Caco-2 (cell line): ENCODE data around the gene BDH1. TPM values are rescaled to one million over a fixed set of nuclear protein-coding genes. Genes with fewer than 3 reads are reported as not detected.
A peak's percentile ranks its signal among the peaks of the same experiment; 100 is the strongest.

Experiments
- BruUV-seq: library from RNA; stranded (reverse); fragments of 400-500 nt; replicated peaks from 2 replicates; lab custom pipeline; 2021; lab: Mats Ljungman, UMichigan
- CTCF ChIA-PET: fragments of 300-600 bp; sonication (Branson Sonifier 250); formaldehyde crosslinking; loops from one replicate; lab custom pipeline; 2022; ENCODE audit warnings: antibody characterized with exemption; lab: Charles Lee
- POLR2A ChIA-PET: fragments of 300-600 bp; sonication (Branson Sonifier 250); formaldehyde crosslinking; loops from one replicate; lab custom pipeline; 2022; ENCODE audit warnings: antibody characterized with exemption; lab: Charles Lee
- DNase-seq, 2 experiments: peaks; one replicate each; pipeline versions ENCODE4 v3.0.0 to v3.0.0-alpha.2; 2020 to 2022
- H3K27me3 ChIP-seq: replicated peaks from 2 replicates; pipeline ENCODE4 v1.6.0; 2011; ENCODE audit warnings: low read length; ENCODE audit not compliant: control insufficient read depth, insufficient read depth
- H3K36me3 ChIP-seq: 2 replicates; pipeline ENCODE4 v1.5.1; 2011; ENCODE audit warnings: low read length; ENCODE audit not compliant: control insufficient read depth, insufficient read depth
- H3K4me1 ChIP-seq: fragments of 250-450 bp; sonication (Bioruptor Pico); 2 replicates; pipeline ENCODE4 v1.5.1; 2020; ENCODE audit warnings: mild to moderate bottlenecking
- H3K4me3 ChIP-seq: 2 replicates; pipeline ENCODE4 v1.5.1; 2011; ENCODE audit warnings: low read depth, mild to moderate bottlenecking, control low read depth, low read length
- H3K9me3 ChIP-seq: fragments of 250-450 bp; sonication (Bioruptor Pico); 2 replicates; pipeline ENCODE4 v1.5.1; 2020; ENCODE audit warnings: mild to moderate bottlenecking, moderate library complexity
- H3K27ac Mint-ChIP-seq: one replicate; pipeline ENCODE4 v1.8.0; 2022; ENCODE audit warnings: mixed read lengths; ENCODE audit not compliant: unreplicated experiment
- H3K27me3 Mint-ChIP-seq: one replicate; pipeline ENCODE4 v1.8.0; 2022; ENCODE audit warnings: mixed read lengths; ENCODE audit not compliant: insufficient read depth, unreplicated experiment
- H3K36me3 Mint-ChIP-seq: one replicate; pipeline ENCODE4 v1.8.0; 2022; ENCODE audit warnings: mild to moderate bottlenecking, mixed read lengths; ENCODE audit not compliant: insufficient read depth, unreplicated experiment
- H3K4me1 Mint-ChIP-seq: one replicate; pipeline ENCODE4 v1.8.0; 2022; ENCODE audit warnings: low read depth, mixed read lengths; ENCODE audit not compliant: unreplicated experiment
- H3K4me3 Mint-ChIP-seq: one replicate; pipeline ENCODE4 v1.8.0; 2022; ENCODE audit warnings: mild to moderate bottlenecking, moderate library complexity, mixed read lengths; ENCODE audit not compliant: unreplicated experiment
- H3K9me3 Mint-ChIP-seq: one replicate; pipeline ENCODE4 v1.8.0; 2022; ENCODE audit warnings: mixed read lengths; ENCODE audit not compliant: unreplicated experiment
- intact Hi-C: fragments of 100-400 bp; cut with micrococcal nuclease; formaldehyde crosslinking; loops from one replicate; pipeline ENCODE4 v1.10.0; 2022; ENCODE audit not compliant: unreplicated experiment
- total RNA-seq: library from RNA; stranded (reverse); gene quantifications from 2 replicates; pipeline ENCODE4 v1.2.3, GENCODE V29; 2022
- TF ChIP-seq, protein P1 (sequence below), 2 experiments: fragments of 200-600 bp in 1 of 2; IDR thresholded peaks; 1 replicate in 1 of 2; 2 replicates in 1 of 2; pipeline versions ENCODE4 v1.5.1 to v1.8.0; 2011 to 2022; ENCODE audit warnings: antibody characterized with exemption in 1 of 2, control low read depth in 1 of 2, inconsistent platforms in 1 of 2, low read depth in 1 of 2, low read length in 1 of 2, mild to moderate bottlenecking in 1 of 2, moderate library complexity in 1 of 2; ENCODE audit not compliant: insufficient read depth in 1 of 2, severe bottlenecking in 1 of 2, unreplicated experiment in 1 of 2

The BDH1 gene
- total RNA-seq, 1 experiment from 2014 or later: 41.8 TPM

DNA sequence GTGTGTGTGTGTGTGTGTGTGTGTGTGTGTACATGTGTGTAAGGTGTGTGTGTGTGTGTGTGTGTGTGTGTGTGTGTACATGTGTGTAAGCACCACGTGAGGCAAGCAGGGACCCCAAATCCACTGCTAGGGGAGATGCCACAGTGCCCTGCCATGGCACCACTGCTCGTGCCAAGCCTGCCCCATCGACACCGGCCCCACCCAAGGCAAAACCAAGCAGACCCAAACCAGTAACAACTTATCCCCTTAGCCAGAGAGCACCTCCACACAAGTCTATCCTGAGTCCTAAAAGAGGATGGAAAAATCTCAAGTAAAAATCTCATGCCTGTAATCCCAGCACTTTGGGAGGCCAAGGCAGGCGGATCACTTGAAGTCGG lies 45.1 kb downstream of the BDH1 start:
- peaks cover 14% of the 10 kb centered on the region for H3K4me1 Mint-ChIP-seq
- Histone ChIP-seq H3K4me3 (no peak overlapping the region), H3K4me1 (peaks cover 8% of the 10 kb centered on the region; the same call in 1 of the 2 replicates), H3K27me3 (no peaks in the 10 kb centered on the region; the same call in 1 of the 2 replicates), H3K9me3 (no peaks in the 10 kb centered on the region), H3K36me3 (no peaks in the 10 kb centered on the region; the same call in 1 of the 2 replicates)
- no TSS peak for BruUV-seq
- ChIA-PET POLR2A (no interaction called here), CTCF (interaction anchor here (0.9 kb wide), 1 partner anchor 253 kb away, joined by 3 read pairs; no protein-coding TSS in a partner anchor)
- no peaks in the 10 kb centered on the region for H3K9me3 Mint-ChIP-seq
- peaks cover 22% of the 10 kb centered on the region for H3K36me3 Mint-ChIP-seq
- H3K27ac Mint-ChIP-seq: peak overlapping the region; percentile 72
- intact Hi-C loops: loop anchor here (1.0 kb wide), 3 partner anchors 56 to 286 kb away; no protein-coding TSS in a partner anchor
- TF ChIP-seq, protein P1, sequence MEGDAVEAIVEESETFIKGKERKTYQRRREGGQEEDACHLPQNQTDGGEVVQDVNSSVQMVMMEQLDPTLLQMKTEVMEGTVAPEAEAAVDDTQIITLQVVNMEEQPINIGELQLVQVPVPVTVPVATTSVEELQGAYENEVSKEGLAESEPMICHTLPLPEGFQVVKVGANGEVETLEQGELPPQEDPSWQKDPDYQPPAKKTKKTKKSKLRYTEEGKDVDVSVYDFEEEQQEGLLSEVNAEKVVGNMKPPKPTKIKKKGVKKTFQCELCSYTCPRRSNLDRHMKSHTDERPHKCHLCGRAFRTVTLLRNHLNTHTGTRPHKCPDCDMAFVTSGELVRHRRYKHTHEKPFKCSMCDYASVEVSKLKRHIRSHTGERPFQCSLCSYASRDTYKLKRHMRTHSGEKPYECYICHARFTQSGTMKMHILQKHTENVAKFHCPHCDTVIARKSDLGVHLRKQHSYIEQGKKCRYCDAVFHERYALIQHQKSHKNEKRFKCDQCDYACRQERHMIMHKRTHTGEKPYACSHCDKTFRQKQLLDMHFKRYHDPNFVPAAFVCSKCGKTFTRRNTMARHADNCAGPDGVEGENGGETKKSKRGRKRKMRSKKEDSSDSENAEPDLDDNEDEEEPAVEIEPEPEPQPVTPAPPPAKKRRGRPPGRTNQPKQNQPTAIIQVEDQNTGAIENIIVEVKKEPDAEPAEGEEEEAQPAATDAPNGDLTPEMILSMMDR (IDR thresholded peaks at IDR 0.05; ENCODE audit: insufficient read depth in 1 of 2, low read depth in 1 of 2, low read length in 1 of 2, severe bottlenecking in 1 of 2, unreplicated experiment in 1 of 2): no peak
- H3K4me3 Mint-ChIP-seq: no peak overlapping the region
- no peak for DNase-seq
- no peaks in the 10 kb centered on the region for H3K27me3 Mint-ChIP-seq

DNA sequence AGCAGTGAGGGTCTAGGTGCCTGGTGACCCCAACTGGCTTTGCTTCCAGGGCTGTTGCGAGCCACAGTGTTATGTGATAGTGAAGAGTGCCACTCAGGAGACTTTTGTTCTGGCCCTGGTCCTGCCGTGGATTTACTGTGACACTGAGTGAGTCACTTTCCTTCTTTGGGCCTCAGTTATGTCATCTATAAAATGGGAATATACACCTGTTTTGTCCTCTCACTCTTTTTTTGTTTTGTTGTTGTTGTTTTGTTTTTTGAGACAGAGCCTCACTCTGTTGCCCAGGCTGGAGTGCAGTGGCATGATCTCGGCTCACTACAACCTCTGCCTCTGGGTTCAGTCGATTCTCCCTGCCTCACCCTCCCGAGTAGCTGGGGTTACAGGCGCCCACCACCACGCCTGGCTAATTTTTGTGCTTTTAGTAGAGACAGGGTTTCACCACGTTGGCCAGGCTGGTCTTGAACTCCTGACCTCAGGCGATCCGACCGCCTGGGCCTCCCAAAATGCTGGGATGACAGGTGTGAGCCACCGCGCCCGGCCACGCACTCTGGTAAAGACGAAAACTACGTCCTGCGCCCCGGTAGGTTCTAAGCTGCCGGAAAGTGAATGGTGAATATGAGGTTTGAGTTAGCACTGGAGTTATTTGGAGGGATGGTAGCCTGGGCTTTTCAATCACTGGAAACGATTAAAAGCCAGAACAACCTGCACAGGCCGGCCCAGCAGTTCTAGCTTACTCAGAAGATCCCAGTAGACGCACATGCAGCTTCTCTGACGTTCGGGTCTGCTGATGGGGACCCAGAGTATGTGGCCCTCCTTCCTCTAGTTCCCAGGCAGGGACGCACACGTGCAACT lies 46.6 kb downstream of the BDH1 start:
- H3K36me3 ChIP-seq: no peaks in the 10 kb centered on the region; the same call in 1 of the 2 replicates
- Mint-ChIP-seq H3K27ac (no peak overlapping the region), H3K9me3 (no peaks in the 10 kb centered on the region), H3K27me3 (no peaks in the 10 kb centered on the region), H3K4me3 (peak overlapping the region; percentile 71), H3K4me1 (peaks cover 11% of the 10 kb centered on the region), H3K36me3 (peaks cover 16% of the 10 kb centered on the region)
- no TSS peak for BruUV-seq
- no peaks in the 10 kb centered on the region; the same call in 1 of the 2 replicates for H3K27me3 ChIP-seq
- CTCF ChIA-PET: interaction anchor here (0.5 to 0.7 kb wide), 3 partner anchors 11 to 305 kb away, joined by 3 to 4 read pairs (median 3); no protein-coding TSS in a partner anchor
- TF ChIP-seq, protein P1 (IDR thresholded peaks at IDR 0.05; ENCODE audit: insufficient read depth in 1 of 2, low read depth in 1 of 2, low read length in 1 of 2, severe bottlenecking in 1 of 2, unreplicated experiment in 1 of 2): no peak
- DNase-seq: no peak
- POLR2A ChIA-PET: no interaction called here
- H3K4me1 ChIP-seq: peaks cover 12% of the 10 kb centered on the region
- peak overlapping the region; percentile 29; the same call in 1 of the 2 replicates for H3K4me3 ChIP-seq
- intact Hi-C loops: loop anchor here (5.0 kb wide), 1 partner anchor 212 kb away; the partner anchor contains the start of gene DLG1
- no peaks in the 10 kb centered on the region for H3K9me3 ChIP-seq

- Mint-ChIP-seq H3K36me3 (peaks cover 12% of the 10 kb centered on the region), H3K27ac (no peak overlapping the region), H3K4me3 (no peak overlapping the region), H3K4me1 (peaks cover 11% of the 10 kb centered on the region), H3K9me3 (no peaks in the 10 kb centered on the region), H3K27me3 (no peaks in the 10 kb centered on the region)
- Histone ChIP-seq H3K9me3 (no peaks in the 10 kb centered on the region), H3K36me3 (no peaks in the 10 kb centered on the region; the same call in 1 of the 2 replicates), H3K4me1 (peaks cover 19% of the 10 kb centered on the region), H3K27me3 (no peaks in the 10 kb centered on the region; the same call in 1 of the 2 replicates), H3K4me3 (no peak overlapping the region)
- no TSS peak for BruUV-seq
- intact Hi-C loops: loop anchor here (5.0 kb wide), 1 partner anchor 211 kb away; the partner anchor contains the start of gene DLG1
- TF ChIP-seq, protein P1 (IDR thresholded peaks at IDR 0.05; ENCODE audit: insufficient read depth in 1 of 2, low read depth in 1 of 2, low read length in 1 of 2, severe bottlenecking in 1 of 2, unreplicated experiment in 1 of 2): no peak
- DNase-seq: no peak
- ChIA-PET CTCF (no interaction called here), POLR2A (interaction anchor here (0.5 kb wide), 1 partner anchor 79 kb away, joined by 3 read pairs; no protein-coding TSS in a partner anchor)
These were observed 47.3 kb downstream of the BDH1 start for GRCh38 chr3:197508461-197508860.
